ENCODE results near the gene MATN4. TPM values are rescaled to one million over a fixed set of nuclear protein-coding genes. Genes with fewer than 3 reads are reported as not detected.

Gene MATN4
- total RNA-seq, 2 experiments from 2014 or later = 0.38 TPM; not detected in 1

DNA sequence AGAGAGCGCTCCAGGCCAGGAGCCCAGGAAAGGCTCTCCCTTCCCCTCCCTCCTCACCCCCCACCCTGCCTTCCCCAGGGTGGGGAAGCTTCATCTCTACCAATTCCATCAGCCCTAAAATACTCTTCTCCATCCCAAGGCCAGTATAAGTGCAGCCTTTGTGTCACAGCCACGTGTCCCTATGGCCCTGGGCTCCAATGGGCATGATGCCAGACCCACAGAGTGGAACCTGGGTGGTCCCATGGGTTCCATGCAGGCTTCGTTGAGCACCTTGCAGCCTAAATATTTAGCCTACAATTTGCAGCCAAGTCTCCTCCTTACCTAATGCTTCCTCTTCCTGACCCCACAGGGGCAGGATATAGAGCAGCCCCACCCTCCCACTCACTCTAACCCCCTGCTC is 976 bp upstream of the MATN4 start:
- POLR2A ChIA-PET = no interaction called here
- intact Hi-C loops (cut with micrococcal nuclease; ENCODE audit: unreplicated experiment) = no loop called here
- no peak for DNase-seq (ENCODE audit: low spot score)
- no peak overlapping the region for H3K27ac ChIP-seq (ENCODE audit: low read depth, low read length, poor library complexity, severe bottlenecking)
- no peak overlapping the region for H3K4me2 ChIP-seq (ENCODE audit: low read length)
- TF ChIP-seq EZH2phosphoT487 (IDR thresholded peaks at IDR 0.05; ENCODE audit: borderline replicate concordance, low read depth, low read length) = no peak
- TF ChIP-seq, protein P1, sequence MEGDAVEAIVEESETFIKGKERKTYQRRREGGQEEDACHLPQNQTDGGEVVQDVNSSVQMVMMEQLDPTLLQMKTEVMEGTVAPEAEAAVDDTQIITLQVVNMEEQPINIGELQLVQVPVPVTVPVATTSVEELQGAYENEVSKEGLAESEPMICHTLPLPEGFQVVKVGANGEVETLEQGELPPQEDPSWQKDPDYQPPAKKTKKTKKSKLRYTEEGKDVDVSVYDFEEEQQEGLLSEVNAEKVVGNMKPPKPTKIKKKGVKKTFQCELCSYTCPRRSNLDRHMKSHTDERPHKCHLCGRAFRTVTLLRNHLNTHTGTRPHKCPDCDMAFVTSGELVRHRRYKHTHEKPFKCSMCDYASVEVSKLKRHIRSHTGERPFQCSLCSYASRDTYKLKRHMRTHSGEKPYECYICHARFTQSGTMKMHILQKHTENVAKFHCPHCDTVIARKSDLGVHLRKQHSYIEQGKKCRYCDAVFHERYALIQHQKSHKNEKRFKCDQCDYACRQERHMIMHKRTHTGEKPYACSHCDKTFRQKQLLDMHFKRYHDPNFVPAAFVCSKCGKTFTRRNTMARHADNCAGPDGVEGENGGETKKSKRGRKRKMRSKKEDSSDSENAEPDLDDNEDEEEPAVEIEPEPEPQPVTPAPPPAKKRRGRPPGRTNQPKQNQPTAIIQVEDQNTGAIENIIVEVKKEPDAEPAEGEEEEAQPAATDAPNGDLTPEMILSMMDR (conservative IDR thresholded peaks at IDR 0.05; ENCODE audit: low read length) = no peak
- no peaks in the 10 kb centered on the region for H3K9me2 ChIP-seq (ENCODE audit: insufficient read depth, low read length)
- no peaks in the 10 kb centered on the region for H3K9me3 ChIP-seq (ENCODE audit: low read length)
- H2AFZ ChIP-seq (ENCODE audit: low read length) = no peak overlapping the region
- no peak overlapping the region for H3K4me3 ChIP-seq (ENCODE audit: low read depth, low read length, poor library complexity, severe bottlenecking)
- no peaks in the 10 kb centered on the region for H4K20me1 ChIP-seq (ENCODE audit: insufficient read depth, low read length)
- H3K4me1 ChIP-seq (ENCODE audit: insufficient read depth, low read length, poor library complexity, severe bottlenecking) = no peaks in the 10 kb centered on the region
- CTCF ChIA-PET (ENCODE audit: unreplicated experiment) = no interaction called here
- no TSS peak for BruUV-seq (replicated peaks)
- no peaks in the 10 kb centered on the region for H3K79me2 ChIP-seq (ENCODE audit: insufficient read depth, low read depth, low read length)
- H3K36me3 ChIP-seq (ENCODE audit: insufficient read depth, low read length) = no peaks in the 10 kb centered on the region

GRCh38 chr20:45307076-45307640 is 941 bp downstream of the MATN4 start:
- Histone ChIP-seq H4K20me1 (ENCODE audit: insufficient read depth, low read length) (no peaks in the 10 kb centered on the region), H3K4me2 (ENCODE audit: low read length) (no peak overlapping the region), H3K36me3 (ENCODE audit: insufficient read depth, low read length) (no peaks in the 10 kb centered on the region), H3K9me2 (ENCODE audit: insufficient read depth, low read length) (no peaks in the 10 kb centered on the region), H2AFZ (ENCODE audit: low read length) (no peak overlapping the region), H3K4me1 (ENCODE audit: insufficient read depth, low read length, poor library complexity, severe bottlenecking) (no peaks in the 10 kb centered on the region), H3K27ac (ENCODE audit: low read depth, low read length, poor library complexity, severe bottlenecking) (no peak overlapping the region), H3K79me2 (ENCODE audit: insufficient read depth, low read depth, low read length) (no peaks in the 10 kb centered on the region), H3K9me3 (ENCODE audit: low read length) (no peaks in the 10 kb centered on the region), H3K4me3 (ENCODE audit: low read depth, low read length, poor library complexity, severe bottlenecking) (no peak overlapping the region)
- TF ChIP-seq EZH2phosphoT487 (IDR thresholded peaks at IDR 0.05; ENCODE audit: borderline replicate concordance, low read depth, low read length) = no peak
- TF ChIP-seq, protein P1 (conservative IDR thresholded peaks at IDR 0.05; ENCODE audit: low read length) = no peak
- ChIA-PET POLR2A (no interaction called here), CTCF (ENCODE audit: unreplicated experiment) (interaction anchor here (0.6 kb wide), 1 partner anchor 961 kb away, joined by 5 read pairs; no protein-coding TSS in a partner anchor)
- no TSS peak for BruUV-seq (replicated peaks)
- intact Hi-C loops (cut with micrococcal nuclease; ENCODE audit: unreplicated experiment) = no loop called here
- no peak for DNase-seq (ENCODE audit: low spot score)

- no peaks in the 10 kb centered on the region for H3K9me3 ChIP-seq (ENCODE audit: low read length)
- no peaks in the 10 kb centered on the region for H3K79me2 ChIP-seq (ENCODE audit: insufficient read depth, low read depth, low read length)
- no peaks in the 10 kb centered on the region for H4K20me1 ChIP-seq (ENCODE audit: insufficient read depth, low read length)
- no peak within 1 kb of the TSS for H3K4me3 ChIP-seq (ENCODE audit: low read depth, low read length, poor library complexity, severe bottlenecking)
- H2AFZ ChIP-seq (ENCODE audit: low read length) = no peak within 1 kb of the TSS
- no peaks in the 10 kb centered on the region for H3K36me3 ChIP-seq (ENCODE audit: insufficient read depth, low read length)
- TF ChIP-seq EZH2phosphoT487 (IDR thresholded peaks at IDR 0.05; ENCODE audit: borderline replicate concordance, low read depth, low read length) = no peak
- TF ChIP-seq, protein P1 (conservative IDR thresholded peaks at IDR 0.05; ENCODE audit: low read length) = peak; percentile 92
- no peak within 1 kb of the TSS for H3K27ac ChIP-seq (ENCODE audit: low read depth, low read length, poor library complexity, severe bottlenecking)
- no peaks in the 10 kb centered on the region for H3K9me2 ChIP-seq (ENCODE audit: insufficient read depth, low read length)
- POLR2A ChIA-PET = no interaction called here
- no TSS peak for BruUV-seq (replicated peaks)
- peak; percentile 25 for DNase-seq (ENCODE audit: low spot score)
- no peak within 1 kb of the TSS for H3K4me2 ChIP-seq (ENCODE audit: low read length)
- CTCF ChIA-PET (ENCODE audit: unreplicated experiment) = no interaction called here
- intact Hi-C loops (cut with micrococcal nuclease; ENCODE audit: unreplicated experiment) = no loop called here
- no peaks in the 10 kb centered on the region for H3K4me1 ChIP-seq (ENCODE audit: insufficient read depth, low read length, poor library complexity, severe bottlenecking)
Observed at GRCh38 chr20:45306431-45306982, 1.6 kb downstream of the MATN4 start, which contains the start of gene RBPJL. TSS of gene RBPJL (plus strand) at chr20:45306840. CDS start at chr20:45306923, 83 bp downstream.
